Osteoblast (primary cell): ENCODE data around the gene CRLF1. TPM values are rescaled to one million over a fixed set of nuclear protein-coding genes. Genes with fewer than 3 reads are reported as not detected.

ENCODE experiments used
- DNase-seq: peaks from one replicate; pipeline ENCODE4 v3.0.0; 2011; ENCODE audit warnings: low spot score, mixed read lengths; ENCODE audit not compliant: insufficient read length; ENCODE audit errors: missing footprints
- H2AFZ ChIP-seq: 2 replicates; pipeline ENCODE4 v1.6.0; 2011; ENCODE audit warnings: mild to moderate bottlenecking, low read length
- H3K27ac ChIP-seq: 2 replicates; pipeline ENCODE4 v1.5.1; 2011; ENCODE audit warnings: mild to moderate bottlenecking, low read depth, low read length, moderate library complexity
- H3K27me3 ChIP-seq: 2 replicates; pipeline ENCODE4 v1.6.0; 2012; ENCODE audit warnings: mild to moderate bottlenecking, control low read depth, inconsistent platforms, low read length, moderate library complexity; ENCODE audit not compliant: insufficient read depth
- H3K36me3 ChIP-seq: 2 replicates; pipeline ENCODE4 v1.5.1; 2011; ENCODE audit warnings: mild to moderate bottlenecking, low read length, control low read depth, moderate library complexity; ENCODE audit not compliant: insufficient read depth
- H3K4me1 ChIP-seq: 2 replicates; pipeline ENCODE4 v1.5.1; 2011; ENCODE audit warnings: mild to moderate bottlenecking, low read length, control low read depth, moderate library complexity; ENCODE audit not compliant: insufficient read depth
- H3K4me2 ChIP-seq: 2 replicates; pipeline ENCODE4 v1.6.0; 2011; ENCODE audit warnings: mild to moderate bottlenecking, low read length; ENCODE audit not compliant: insufficient read depth
- H3K4me3 ChIP-seq: fragments of 200-600 bp; sonication (generic); 3 replicates; pipeline ENCODE4 v1.5.1; 2012; ENCODE audit warnings: mild to moderate bottlenecking, low read length, inconsistent platforms; ENCODE audit not compliant: insufficient read depth
- H3K79me2 ChIP-seq: 2 replicates; pipeline ENCODE4 v1.6.0; 2012; ENCODE audit warnings: mild to moderate bottlenecking, low read length, control low read depth, inconsistent platforms; ENCODE audit not compliant: insufficient read depth
- H3K9me3 ChIP-seq: 2 replicates; pipeline ENCODE4 v1.5.1; 2011; ENCODE audit warnings: low read depth, low read length, control low read depth
- H4K20me1 ChIP-seq: 2 replicates; pipeline ENCODE4 v1.6.0; 2012; ENCODE audit warnings: mild to moderate bottlenecking, low read length, control low read depth; ENCODE audit not compliant: insufficient read depth
- CTCF ChIP-seq: IDR thresholded peaks from 2 replicates; pipeline ENCODE4 v1.5.1; 2011; ENCODE audit warnings: mild to moderate bottlenecking, low read depth, low read length, moderate library complexity; ENCODE audit errors: extremely low read depth
- total RNA-seq: library from RNA; depleted of rRNA; stranded (reverse); fragments of >200 nt; gene quantifications from 2 replicates; pipeline ENCODE4 v1.2.3, GENCODE V29; 2012

CRLF1 gene
- total RNA-seq, 1 donor, result 6.9 TPM

- Histone ChIP-seq H3K9me3 (no peaks in the 10 kb centered on the region), H3K36me3 (peaks cover 46% of the 10 kb centered on the region), H3K4me2 (no peak overlapping the region), H3K27ac (no peak overlapping the region), H3K4me3 (no peak overlapping the region), H2AFZ (no peak overlapping the region), H4K20me1 (peaks cover 24% of the 10 kb centered on the region), H3K27me3 (no peaks in the 10 kb centered on the region), H3K4me1 (peaks cover 11% of the 10 kb centered on the region), H3K79me2 (peaks cover 17% of the 10 kb centered on the region)
- peak; percentile 22 for DNase-seq
- no peak for TF ChIP-seq CTCF
These were observed 29.2 kb downstream of the CRLF1 start for GRCh38 chr19:18577365-18577914.

DNA sequence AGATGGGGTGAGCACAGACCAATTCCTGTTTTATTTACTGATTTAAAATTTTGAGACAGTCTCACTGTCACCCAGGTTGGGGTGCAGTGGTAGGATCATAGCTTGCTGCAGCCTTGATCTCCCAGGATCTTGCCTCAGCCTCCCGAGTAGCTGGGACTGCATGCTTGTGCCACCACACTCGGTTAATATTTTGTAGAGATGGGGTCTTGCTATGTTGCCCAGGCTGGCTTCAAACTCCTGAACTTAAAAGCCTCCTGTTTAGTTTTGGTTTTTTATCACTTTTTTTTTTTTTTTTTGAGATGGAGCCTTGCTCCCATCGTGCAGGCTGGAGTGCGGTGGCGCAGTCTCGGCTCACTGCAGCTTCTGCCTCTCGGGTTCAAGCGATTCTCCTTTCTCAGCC is 30.2 kb downstream of the CRLF1 start:
- Histone ChIP-seq H3K27ac (no peak overlapping the region), H3K79me2 (peaks cover 25% of the 10 kb centered on the region), H3K36me3 (peaks cover 46% of the 10 kb centered on the region), H2AFZ (no peak overlapping the region), H3K4me1 (peaks cover 13% of the 10 kb centered on the region), H3K4me2 (no peak overlapping the region), H4K20me1 (peaks cover 28% of the 10 kb centered on the region), H3K9me3 (no peaks in the 10 kb centered on the region), H3K27me3 (no peaks in the 10 kb centered on the region), H3K4me3 (no peak overlapping the region)
- TF ChIP-seq CTCF, result no peak
- DNase-seq, result no peak

DNA sequence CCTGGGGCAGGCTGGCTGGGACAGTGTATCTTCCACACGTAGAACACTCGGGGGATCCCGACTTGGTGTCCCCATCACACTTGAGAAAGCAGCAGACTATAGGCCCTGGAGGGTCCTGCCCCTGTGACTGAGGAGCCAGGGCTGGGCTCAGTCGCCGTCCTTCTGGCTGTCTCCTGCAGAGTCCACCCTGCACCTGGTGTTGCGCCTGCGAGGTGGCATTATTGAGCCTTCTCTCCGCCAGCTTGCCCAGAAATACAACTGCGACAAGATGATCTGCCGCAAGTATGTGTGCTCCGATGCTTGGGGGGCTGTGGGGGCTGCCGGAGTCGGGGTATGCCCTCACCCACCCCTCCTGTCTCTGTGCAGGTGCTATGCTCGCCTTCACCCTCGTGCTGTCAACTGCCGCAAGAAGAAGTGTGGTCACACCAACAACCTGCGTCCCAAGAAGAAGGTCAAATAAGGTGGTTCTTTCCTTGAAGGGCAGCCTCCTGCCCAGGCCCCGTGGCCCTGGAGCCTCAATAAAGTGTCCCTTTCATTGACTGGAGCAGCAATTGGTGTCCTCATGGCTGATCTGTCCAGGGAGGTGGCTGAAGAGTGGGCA is 31.8 kb downstream of the CRLF1 start:
- no peak for TF ChIP-seq CTCF

DNA sequence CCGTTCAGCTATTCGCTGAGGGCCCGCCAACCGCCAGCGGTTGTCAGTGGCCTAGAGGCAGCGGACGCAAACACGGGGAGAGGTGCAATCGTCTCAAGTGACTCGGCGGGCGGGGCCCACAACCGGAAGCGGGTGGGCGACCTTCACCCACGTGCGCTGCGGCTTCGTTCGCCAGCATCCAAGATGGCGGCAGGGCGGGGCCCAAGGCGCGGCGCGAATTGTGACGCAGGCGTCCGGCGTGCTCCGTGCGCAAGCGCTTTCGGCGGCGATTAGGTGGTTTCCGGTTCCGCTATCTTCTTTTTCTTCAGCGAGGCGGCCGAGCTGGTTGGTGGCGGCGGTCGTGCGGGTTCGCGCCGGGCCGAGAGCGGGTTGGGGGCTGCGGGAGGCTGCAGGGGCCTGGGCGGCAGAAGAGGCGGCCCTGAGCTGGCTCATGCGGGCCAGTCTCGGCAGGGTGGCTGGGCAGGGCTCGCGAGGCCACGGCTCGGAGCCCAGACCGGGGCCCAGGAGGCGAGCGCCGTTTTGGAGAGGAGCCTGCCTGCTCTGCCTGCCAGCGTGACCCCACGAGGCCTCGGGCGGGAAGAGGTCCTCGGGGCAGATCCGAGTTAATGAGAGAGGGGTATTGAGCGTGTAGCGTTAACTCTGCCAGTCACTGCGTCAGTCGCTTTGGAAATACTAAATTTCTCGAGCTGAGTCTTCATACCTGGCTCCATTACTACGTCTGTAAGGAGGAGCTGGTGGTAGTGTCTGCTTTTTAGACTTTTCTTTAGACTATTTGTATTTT is 34.8 kb downstream of the CRLF1 start, which contains the start of gene UBA52:
Gene UBA52 (plus strand): TSS at position 294 of the 781 bp plus-strand sequence. CDS start 1,444 bp downstream, outside the sequence.
- H3K4me1 ChIP-seq, result peaks cover 15% of the 10 kb centered on the region
- peaks cover 28% of the 10 kb centered on the region for H4K20me1 ChIP-seq
- H3K9me3 ChIP-seq, result no peaks in the 10 kb centered on the region
- peak within 1 kb of the TSS; percentile 90 for H2AFZ ChIP-seq
- peak within 1 kb of the TSS; percentile 99 for H3K4me2 ChIP-seq
- H3K27ac ChIP-seq, result peak within 1 kb of the TSS; percentile 92
- TF ChIP-seq CTCF, result no peak
- DNase-seq, result peak; percentile 99
- peaks cover 25% of the 10 kb centered on the region for H3K79me2 ChIP-seq
- H3K27me3 ChIP-seq, result no peaks in the 10 kb centered on the region
- H3K36me3 ChIP-seq, result peaks cover 67% of the 10 kb centered on the region
- peak within 1 kb of the TSS; percentile 98 for H3K4me3 ChIP-seq

More for the DNA sequence above, 31.8 kb downstream of the CRLF1 start:
- DNase-seq, result peak; percentile 50
- H3K27ac ChIP-seq, result no peak overlapping the region
- H3K27me3 ChIP-seq, result no peaks in the 10 kb centered on the region
- peaks cover 25% of the 10 kb centered on the region for H3K79me2 ChIP-seq
- H4K20me1 ChIP-seq, result peaks cover 28% of the 10 kb centered on the region
- no peak overlapping the region for H2AFZ ChIP-seq
- no peak overlapping the region for H3K4me3 ChIP-seq
- no peaks in the 10 kb centered on the region for H3K9me3 ChIP-seq
- peaks cover 15% of the 10 kb centered on the region for H3K4me1 ChIP-seq
- no peak overlapping the region for H3K4me2 ChIP-seq
- H3K36me3 ChIP-seq, result peaks cover 48% of the 10 kb centered on the region
